Measurements from ENCODE around the gene NKD2.

GRCh38 chr5:1077026-1077425 lies 68.4 kb downstream of the NKD2 start:
- no peak for TF ChIP-seq CTCF (IDR thresholded peaks at IDR 0.05)
- TF ChIP-seq POLR2A (IDR thresholded peaks at IDR 0.05): no peak
